Measurements from ENCODE around the gene IGF1R.

DNA sequence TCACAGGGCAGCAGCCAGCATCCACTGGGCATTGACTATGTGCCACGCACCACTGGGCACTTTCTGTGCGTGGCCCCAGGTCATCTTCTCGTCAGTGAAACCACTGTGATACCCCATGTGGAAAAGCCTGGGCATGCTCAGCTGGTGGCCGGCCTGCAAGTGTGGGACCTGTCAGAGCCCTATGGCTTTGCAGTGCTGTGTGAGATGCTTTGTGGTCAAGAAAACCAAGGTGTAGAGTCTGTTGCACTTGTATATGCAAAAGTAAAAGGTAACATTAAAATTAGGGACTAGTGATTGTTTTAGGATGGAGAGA is 289.7 kb downstream of the IGF1R start:
- TF ChIP-seq, protein P1, sequence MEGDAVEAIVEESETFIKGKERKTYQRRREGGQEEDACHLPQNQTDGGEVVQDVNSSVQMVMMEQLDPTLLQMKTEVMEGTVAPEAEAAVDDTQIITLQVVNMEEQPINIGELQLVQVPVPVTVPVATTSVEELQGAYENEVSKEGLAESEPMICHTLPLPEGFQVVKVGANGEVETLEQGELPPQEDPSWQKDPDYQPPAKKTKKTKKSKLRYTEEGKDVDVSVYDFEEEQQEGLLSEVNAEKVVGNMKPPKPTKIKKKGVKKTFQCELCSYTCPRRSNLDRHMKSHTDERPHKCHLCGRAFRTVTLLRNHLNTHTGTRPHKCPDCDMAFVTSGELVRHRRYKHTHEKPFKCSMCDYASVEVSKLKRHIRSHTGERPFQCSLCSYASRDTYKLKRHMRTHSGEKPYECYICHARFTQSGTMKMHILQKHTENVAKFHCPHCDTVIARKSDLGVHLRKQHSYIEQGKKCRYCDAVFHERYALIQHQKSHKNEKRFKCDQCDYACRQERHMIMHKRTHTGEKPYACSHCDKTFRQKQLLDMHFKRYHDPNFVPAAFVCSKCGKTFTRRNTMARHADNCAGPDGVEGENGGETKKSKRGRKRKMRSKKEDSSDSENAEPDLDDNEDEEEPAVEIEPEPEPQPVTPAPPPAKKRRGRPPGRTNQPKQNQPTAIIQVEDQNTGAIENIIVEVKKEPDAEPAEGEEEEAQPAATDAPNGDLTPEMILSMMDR (IDR thresholded peaks at IDR 0.05; ENCODE audit: borderline replicate concordance, extremely low read depth, low read length, poor library complexity, severe bottlenecking): no peak
- no peak for TF ChIP-seq EZH2 (IDR thresholded peaks at IDR 0.05; ENCODE audit: borderline replicate concordance, low read depth, low read length, severe bottlenecking)

Data from DND-41 (cell line).